ENCODE results near the gene LCP2. TPM values are rescaled to one million over a fixed set of nuclear protein-coding genes. Genes with fewer than 3 reads are reported as not detected.

LCP2 gene
- total and polyA plus RNA-seq, 7 experiments from 2014 or later = 189 to 414 (median 295) TPM

GRCh38 chr5:170269579-170269978 is 28.0 kb downstream of the LCP2 start:
- CTCF ChIA-PET = interaction anchor here (1.8 to 20.9 kb wide), 4 partner anchors 9 to 70 kb away, joined by 8 to 430 read pairs (median 156); partner anchors contain the start of gene LCP2
- intact Hi-C loops (cut with micrococcal nuclease) = loop anchor here (10.0 kb wide), 3 partner anchors 685 to 1905 kb away; partner anchors contain the start of genes FBXW11 (in 1 of the 2) and SPDL1 (in 1 of the 2)
- peaks cover 4 to 76% (median 54%) of the 10 kb centered on the region in 5 donors for H3K36me3 Mint-ChIP-seq
- peak overlapping the region; percentile 66 for H3K27ac ChIP-seq (ENCODE audit: low read depth, low read length)
- H3K27me3 ChIP-seq (ENCODE audit: control insufficient read depth in 2 of 2, insufficient read depth in 2 of 2, low read length in 2 of 2) = no peaks in the 10 kb centered on the region
- peak overlapping the region; percentile 49 to 81 (median 71) for H3K4me3 Mint-ChIP-seq
- ATAC-seq (peak; percentile 66), DNase-seq (no peak)
- H3K4me1 Mint-ChIP-seq = peaks cover 55 to 100% (median 93%) of the 10 kb centered on the region in 7 donors
- H3K27ac Mint-ChIP-seq = peak overlapping the region; percentile 82 to 98 (median 93)
- POLR2A ChIA-PET = interaction anchor here (0.7 to 6.1 kb wide), 9 partner anchors 8 to 69 kb away, joined by 3 to 95 read pairs (median 9); partner anchors contain the start of gene LCP2
- peak overlapping the region; percentile 19 for H3K4me3 ChIP-seq (ENCODE audit: low read length)
- peaks cover 70 to 83% of the 10 kb centered on the region in 2 donors for H3K4me1 ChIP-seq (ENCODE audit: control insufficient read depth in 2 of 2, insufficient read depth in 2 of 2, low read length in 2 of 2)
- no peaks in the 10 kb centered on the region for H3K9me3 ChIP-seq (ENCODE audit: control insufficient read depth in 2 of 3, low read length in 3 of 3)
- H3K36me3 ChIP-seq (ENCODE audit: control insufficient read depth in 2 of 3, insufficient read depth in 3 of 3, low read length in 3 of 3) = peaks cover 39 to 75% (median 50%) of the 10 kb centered on the region in 3 experiments
- no peaks in the 10 kb centered on the region for H3K27me3 Mint-ChIP-seq
- peaks cover 0 to 1% (median 0%) of the 10 kb centered on the region in 11 donors for H3K9me3 Mint-ChIP-seq

DNA sequence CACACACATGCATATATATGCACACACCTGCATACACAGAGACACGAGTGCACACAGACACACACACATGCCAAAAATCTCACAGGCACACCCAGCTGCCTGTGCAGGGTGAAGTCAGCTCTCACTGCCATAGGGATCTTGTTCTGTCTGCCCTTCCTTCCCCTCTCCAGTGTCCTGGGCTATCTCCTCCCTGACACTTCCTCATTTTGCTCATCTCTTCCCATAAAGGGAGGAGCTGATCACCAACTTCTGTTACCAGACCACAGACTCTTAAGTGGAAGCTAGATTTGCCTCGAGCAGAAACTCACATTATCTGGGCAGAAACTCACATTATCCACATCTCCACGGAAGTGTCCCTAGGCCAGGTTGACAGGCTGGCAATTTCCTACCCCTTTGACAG is 28.7 kb downstream of the LCP2 start:
- peak overlapping the region; percentile 66 for H3K27ac ChIP-seq (ENCODE audit: low read depth, low read length)
- peak; percentile 39 for ATAC-seq
- H3K36me3 ChIP-seq (ENCODE audit: control insufficient read depth in 2 of 3, insufficient read depth in 3 of 3, low read length in 3 of 3) = peaks cover 39 to 76% (median 54%) of the 10 kb centered on the region in 3 experiments
- intact Hi-C loops (cut with micrococcal nuclease) = loop anchor here (1.0 to 10.0 kb wide), 7 partner anchors 9 to 1906 kb away; partner anchors contain the start of genes FBXW11 (in 1 of the 2), LCP2 (in 1 of the 2) and SPDL1 (in 1 of the 2)
- Mint-ChIP-seq H3K27me3 (no peaks in the 10 kb centered on the region), H3K27ac (peak overlapping the region; percentile 82 to 98 (median 93)), H3K9me3 (peaks cover 0 to 1% (median 0%) of the 10 kb centered on the region in 11 donors), H3K36me3 (peaks cover 8 to 76% (median 53%) of the 10 kb centered on the region in 5 donors), H3K4me3 (peak overlapping the region in 9 of 10 donors; percentile 61 to 81 (median 74)), H3K4me1 (peaks cover 62 to 100% (median 93%) of the 10 kb centered on the region in 7 donors)
- no peak for DNase-seq
- H3K9me3 ChIP-seq (ENCODE audit: control insufficient read depth in 2 of 3, low read length in 3 of 3) = no peaks in the 10 kb centered on the region
- H3K27me3 ChIP-seq (ENCODE audit: control insufficient read depth in 2 of 2, insufficient read depth in 2 of 2, low read length in 2 of 2) = no peaks in the 10 kb centered on the region
- ChIA-PET CTCF (interaction anchor here (1.0 to 20.9 kb wide), 7 partner anchors 10 to 71 kb away, joined by 3 to 430 read pairs (median 8); partner anchors contain the start of gene LCP2), POLR2A (interaction anchor here (0.8 to 6.1 kb wide), 11 partner anchors 9 to 70 kb away, joined by 3 to 95 read pairs (median 9); partner anchors contain the start of gene LCP2)
- peaks cover 70 to 76% of the 10 kb centered on the region in 2 donors for H3K4me1 ChIP-seq (ENCODE audit: control insufficient read depth in 2 of 2, insufficient read depth in 2 of 2, low read length in 2 of 2)
- H3K4me3 ChIP-seq (ENCODE audit: low read length) = peak overlapping the region; percentile 19

DNA sequence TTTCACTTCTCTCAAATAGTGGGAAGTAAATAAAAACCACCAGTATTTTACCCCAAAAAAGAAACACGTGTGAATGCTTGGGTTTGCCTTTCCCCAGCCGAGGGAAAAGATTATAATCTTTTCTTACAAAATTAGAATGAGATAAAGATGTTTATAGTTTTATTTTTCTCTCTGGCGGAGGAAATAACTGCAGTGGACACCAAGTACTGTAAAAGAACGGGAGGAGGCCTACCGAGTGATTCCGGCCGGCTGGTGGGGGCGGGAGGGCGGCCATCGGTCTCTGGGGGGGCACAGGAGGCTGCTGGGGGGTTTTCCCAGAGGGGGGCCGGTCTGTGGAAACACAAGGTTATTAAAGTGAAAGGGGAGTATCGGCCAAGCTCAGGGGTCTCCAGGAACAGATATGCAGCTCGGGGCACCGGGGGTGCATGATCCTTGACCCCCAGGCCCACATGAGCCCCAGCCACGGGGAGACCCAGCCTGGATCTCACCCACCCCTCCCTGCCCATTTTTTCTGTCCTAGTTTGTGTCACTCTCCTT is 29.4 kb downstream of the LCP2 start:
- POLR2A ChIA-PET = interaction anchor here (0.7 to 6.1 kb wide), 14 partner anchors 8 to 70 kb away, joined by 3 to 95 read pairs (median 8); partner anchors contain the start of gene LCP2
- peak overlapping the region; percentile 82 to 98 (median 93) for H3K27ac Mint-ChIP-seq
- Histone ChIP-seq H3K9me3 (ENCODE audit: control insufficient read depth in 2 of 3, low read length in 3 of 3) (no peaks in the 10 kb centered on the region), H3K4me3 (ENCODE audit: low read length) (no peak overlapping the region), H3K27ac (ENCODE audit: low read depth, low read length) (peak overlapping the region; percentile 66), H3K36me3 (ENCODE audit: control insufficient read depth in 2 of 3, insufficient read depth in 3 of 3, low read length in 3 of 3) (peaks cover 33 to 76% (median 56%) of the 10 kb centered on the region in 3 experiments), H3K4me1 (ENCODE audit: control insufficient read depth in 2 of 2, insufficient read depth in 2 of 2, low read length in 2 of 2) (peaks cover 69 to 73% of the 10 kb centered on the region in 2 donors), H3K27me3 (ENCODE audit: control insufficient read depth in 2 of 2, insufficient read depth in 2 of 2, low read length in 2 of 2) (no peaks in the 10 kb centered on the region)
- no peak for ATAC-seq
- H3K9me3 Mint-ChIP-seq = peaks cover 0 to 1% (median 0%) of the 10 kb centered on the region in 11 donors
- intact Hi-C loops (cut with micrococcal nuclease) = loop anchor here (1.0 to 10.0 kb wide), 7 partner anchors 10 to 1907 kb away; partner anchors contain the start of genes FBXW11 (in 1 of the 2), LCP2 (in 1 of the 2) and SPDL1 (in 1 of the 2)
- CTCF ChIA-PET = interaction anchor here (0.7 to 20.9 kb wide), 15 partner anchors 8 to 1858 kb away, joined by 3 to 430 read pairs (median 7); partner anchors contain the start of gene LCP2
- H3K36me3 Mint-ChIP-seq = peaks cover 8 to 76% (median 56%) of the 10 kb centered on the region in 5 donors
- no peak for DNase-seq
- H3K4me3 Mint-ChIP-seq = peak overlapping the region; percentile 30 to 81 (median 74)
- H3K4me1 Mint-ChIP-seq = peaks cover 62 to 100% (median 93%) of the 10 kb centered on the region in 7 donors
- H3K27me3 Mint-ChIP-seq = no peaks in the 10 kb centered on the region

DNA sequence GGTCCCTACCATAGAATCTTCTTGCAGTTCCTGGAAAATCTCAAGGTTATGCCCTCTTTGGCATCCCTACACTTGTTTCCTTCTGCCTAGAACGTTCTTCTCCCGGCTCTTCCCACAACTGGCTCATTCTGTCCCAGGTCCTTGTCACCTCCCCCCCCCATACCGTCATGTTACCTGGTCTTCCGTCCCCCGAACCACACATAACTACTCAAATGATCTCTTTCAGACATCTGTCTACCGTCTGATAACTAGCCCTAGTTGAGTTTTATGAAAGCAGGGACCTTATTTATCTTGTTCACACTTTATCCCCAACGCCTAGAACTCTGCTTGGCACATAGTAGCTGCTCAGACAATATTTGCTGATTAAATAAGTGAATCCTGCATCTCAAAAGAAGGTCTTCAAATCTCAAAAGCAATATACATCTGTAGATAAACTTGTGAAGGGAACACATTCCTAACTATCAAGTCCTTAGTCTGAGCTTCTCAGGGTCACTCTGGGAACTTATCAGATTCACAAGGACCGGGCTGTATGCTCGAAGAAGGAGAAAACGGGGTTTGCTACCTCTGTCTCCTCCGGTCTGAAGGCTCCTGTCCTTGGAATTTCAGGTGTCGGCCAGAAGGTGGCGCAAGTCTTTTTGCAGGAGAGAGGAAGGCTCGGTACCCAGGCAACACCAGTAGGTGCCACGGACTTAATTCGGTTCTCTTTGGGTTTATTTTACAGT is 30.0 kb downstream of the LCP2 start:
- H3K4me1 Mint-ChIP-seq = peaks cover 62 to 100% (median 94%) of the 10 kb centered on the region in 7 donors
- no peaks in the 10 kb centered on the region for H3K27me3 ChIP-seq (ENCODE audit: control insufficient read depth in 2 of 2, insufficient read depth in 2 of 2, low read length in 2 of 2)
- no peaks in the 10 kb centered on the region for H3K9me3 ChIP-seq (ENCODE audit: control insufficient read depth in 2 of 3, low read length in 3 of 3)
- no peak overlapping the region for H3K4me3 ChIP-seq (ENCODE audit: low read length)
- H3K4me3 Mint-ChIP-seq = peak overlapping the region; percentile 63 to 81 (median 73)
- intact Hi-C loops (cut with micrococcal nuclease) = loop anchor here (1.0 to 10.0 kb wide), 9 partner anchors 11 to 1907 kb away; partner anchors contain the start of genes FBXW11 (in 1 of the 2), LCP2 (in 1 of the 2) and SPDL1 (in 1 of the 2)
- H3K36me3 ChIP-seq (ENCODE audit: control insufficient read depth in 2 of 3, insufficient read depth in 3 of 3, low read length in 3 of 3) = peaks cover 37 to 75% (median 58%) of the 10 kb centered on the region in 3 experiments
- H3K27me3 Mint-ChIP-seq = no peaks in the 10 kb centered on the region
- peaks cover 0 to 1% (median 0%) of the 10 kb centered on the region in 11 donors for H3K9me3 Mint-ChIP-seq
- peak overlapping the region; percentile 66 for H3K27ac ChIP-seq (ENCODE audit: low read depth, low read length)
- peaks cover 11 to 75% (median 59%) of the 10 kb centered on the region in 5 donors for H3K36me3 Mint-ChIP-seq
- ATAC-seq (peak; percentile 75), DNase-seq (peak; percentile 62 to 82 (median 77))
- H3K27ac Mint-ChIP-seq = peak overlapping the region; percentile 81 to 98 (median 93)
- CTCF ChIA-PET = interaction anchor here (0.7 to 20.9 kb wide), 18 partner anchors 9 to 1857 kb away, joined by 3 to 430 read pairs (median 6); partner anchors contain the start of gene LCP2
- H3K4me1 ChIP-seq (ENCODE audit: control insufficient read depth in 2 of 2, insufficient read depth in 2 of 2, low read length in 2 of 2) = peaks cover 69 to 75% of the 10 kb centered on the region in 2 donors
- POLR2A ChIA-PET = interaction anchor here (0.7 to 6.1 kb wide), 16 partner anchors 8 to 148 kb away, joined by 3 to 95 read pairs (median 8); partner anchors contain the start of gene LCP2

- peak in 6 of 9 donors; percentile 32 to 78 (median 38) for DNase-seq
- peaks cover 40 to 75% (median 55%) of the 10 kb centered on the region in 3 experiments for H3K36me3 ChIP-seq (ENCODE audit: control insufficient read depth in 2 of 3, insufficient read depth in 3 of 3, low read length in 3 of 3)
These were observed 30.8 kb downstream of the LCP2 start for GRCh38 chr5:170266570-170267381.

More at GRCh38 chr5:170266570-170267381, 30.8 kb downstream of the LCP2 start:
- peaks cover 61 to 100% (median 94%) of the 10 kb centered on the region in 7 donors for H3K4me1 Mint-ChIP-seq
- peak overlapping the region; percentile 63 to 81 (median 73) for H3K4me3 Mint-ChIP-seq
- Histone ChIP-seq H3K27ac (ENCODE audit: low read depth, low read length) (peak overlapping the region; percentile 66), H3K4me3 (ENCODE audit: low read length) (no peak overlapping the region), H3K27me3 (ENCODE audit: control insufficient read depth in 2 of 2, insufficient read depth in 2 of 2, low read length in 2 of 2) (no peaks in the 10 kb centered on the region), H3K9me3 (ENCODE audit: control insufficient read depth in 2 of 3, low read length in 3 of 3) (no peaks in the 10 kb centered on the region), H3K4me1 (ENCODE audit: control insufficient read depth in 2 of 2, insufficient read depth in 2 of 2, low read length in 2 of 2) (peaks cover 76 to 79% of the 10 kb centered on the region in 2 donors)
- POLR2A ChIA-PET = interaction anchor here (0.5 to 6.1 kb wide), 21 partner anchors 8 to 149 kb away, joined by 3 to 95 read pairs (median 6); partner anchors contain the start of gene LCP2
- H3K36me3 Mint-ChIP-seq = peaks cover 11 to 78% (median 60%) of the 10 kb centered on the region in 5 donors
- H3K9me3 Mint-ChIP-seq = peaks cover 0 to 1% (median 0%) of the 10 kb centered on the region in 11 donors
- no peaks in the 10 kb centered on the region for H3K27me3 Mint-ChIP-seq
- intact Hi-C loops (cut with micrococcal nuclease) = loop anchor here (1.0 to 10.0 kb wide), 6 partner anchors 8 to 1908 kb away; partner anchors contain the start of genes FBXW11 (in 1 of the 2) and SPDL1 (in 1 of the 2)
- peak overlapping the region; percentile 81 to 98 (median 93) for H3K27ac Mint-ChIP-seq
- peak; percentile 27 for ATAC-seq
- CTCF ChIA-PET = interaction anchor here (0.8 to 20.9 kb wide), 21 partner anchors 9 to 154 kb away, joined by 3 to 430 read pairs (median 7); partner anchors contain the start of gene LCP2
